GM21360 (cell line): ENCODE data around the gene FBXL7.

Experiments
- ATAC-seq: cut with Tn5 transposase; IDR thresholded peaks from one replicate; pipeline ENCODE4 v1.9.1; 2021; ENCODE audit warnings: mild to moderate bottlenecking, moderate library complexity; ENCODE audit not compliant: unreplicated experiment

Gene FBXL7

GRCh38 chr5:15748266-15748665, 248.3 kb downstream of the FBXL7 start:
- no peak for ATAC-seq

- no peak for ATAC-seq
Observed at GRCh38 chr5:15752663-15753285, 252.8 kb downstream of the FBXL7 start.

GRCh38 chr5:15753752-15754151, 253.8 kb downstream of the FBXL7 start:
- ATAC-seq = no peak

- no peak for ATAC-seq
Observed at GRCh38 chr5:15757103-15757502, 257.1 kb downstream of the FBXL7 start.

- no peak for ATAC-seq
Observed at GRCh38 chr5:15757619-15758018, 257.6 kb downstream of the FBXL7 start.

GRCh38 chr5:15762668-15763067, 262.7 kb downstream of the FBXL7 start:
- no peak for ATAC-seq

GRCh38 chr5:15763754-15764153, 263.8 kb downstream of the FBXL7 start:
- no peak for ATAC-seq

GRCh38 chr5:15768936-15769335, 269.0 kb downstream of the FBXL7 start:
- no peak for ATAC-seq

- ATAC-seq = no peak
Observed at GRCh38 chr5:15772131-15772530, 272.2 kb downstream of the FBXL7 start.

GRCh38 chr5:15774632-15775031, 274.7 kb downstream of the FBXL7 start:
- ATAC-seq = no peak

- no peak for ATAC-seq
Observed at GRCh38 chr5:15776346-15776745, 276.4 kb downstream of the FBXL7 start.

- ATAC-seq = no peak
Observed at GRCh38 chr5:15783734-15784133, 283.8 kb downstream of the FBXL7 start.

- ATAC-seq = no peak
Observed at GRCh38 chr5:15785531-15785981, 285.6 kb downstream of the FBXL7 start.

- no peak for ATAC-seq
Observed at GRCh38 chr5:15786326-15786725, 286.3 kb downstream of the FBXL7 start.

GRCh38 chr5:15786884-15787283, 286.9 kb downstream of the FBXL7 start:
- no peak for ATAC-seq

- no peak for ATAC-seq
Observed at GRCh38 chr5:15787681-15788080, 287.7 kb downstream of the FBXL7 start.

GRCh38 chr5:15789642-15790041, 289.7 kb downstream of the FBXL7 start:
- no peak for ATAC-seq

- ATAC-seq = no peak
Observed at GRCh38 chr5:15790446-15791018, 290.6 kb downstream of the FBXL7 start.

GRCh38 chr5:15791274-15791673, 291.3 kb downstream of the FBXL7 start:
- ATAC-seq = no peak

GRCh38 chr5:15791859-15792258, 291.9 kb downstream of the FBXL7 start:
- no peak for ATAC-seq

GRCh38 chr5:15794052-15794985, 294.3 kb downstream of the FBXL7 start:
- ATAC-seq = no peak

GRCh38 chr5:15796096-15796495, 296.1 kb downstream of the FBXL7 start:
- ATAC-seq = no peak
